B cell (primary cell): ENCODE measurements around the gene SLC15A4.
"Not testable (repeated sequence)": the region's sequence is repeated elsewhere in the genome, so short reads cannot be mapped to it uniquely, and the experiment has no call there.

Experiments used
- EZH2 ChIP-seq: IDR thresholded peaks from 2 replicates; pipeline ENCODE4 v1.6.1; 2012; ENCODE audit warnings: borderline replicate concordance, low read depth, mild to moderate bottlenecking, moderate library complexity, low read length; ENCODE audit not compliant: insufficient read depth, poor library complexity, severe bottlenecking
- TF ChIP-seq, protein P1 (sequence below): fragments of 200-600 bp; IDR thresholded peaks from one replicate; pipeline ENCODE4 v1.8.0; 2022; ENCODE audit warnings: antibody characterized with exemption, mild to moderate bottlenecking

DNA sequence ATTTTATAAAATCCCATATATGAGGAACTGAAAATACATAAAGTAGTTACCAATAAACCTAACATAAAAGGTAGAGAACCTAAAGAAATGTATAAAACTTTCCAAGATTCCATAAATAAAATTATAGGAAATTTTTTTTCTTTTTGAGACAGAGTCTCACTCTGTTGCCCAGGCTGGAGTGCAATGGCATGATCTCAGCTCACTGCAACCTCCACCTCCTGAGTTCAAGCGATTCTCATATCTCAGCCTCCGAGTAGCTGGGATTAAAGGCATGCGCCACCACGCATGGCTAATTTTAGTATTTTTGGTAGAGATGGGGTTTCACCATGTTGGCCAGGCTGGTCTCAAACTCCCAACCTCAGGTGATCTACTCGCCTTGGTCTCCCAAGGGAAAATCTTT is 18.4 kb downstream of the SLC15A4 start:
- TF ChIP-seq, protein P1, sequence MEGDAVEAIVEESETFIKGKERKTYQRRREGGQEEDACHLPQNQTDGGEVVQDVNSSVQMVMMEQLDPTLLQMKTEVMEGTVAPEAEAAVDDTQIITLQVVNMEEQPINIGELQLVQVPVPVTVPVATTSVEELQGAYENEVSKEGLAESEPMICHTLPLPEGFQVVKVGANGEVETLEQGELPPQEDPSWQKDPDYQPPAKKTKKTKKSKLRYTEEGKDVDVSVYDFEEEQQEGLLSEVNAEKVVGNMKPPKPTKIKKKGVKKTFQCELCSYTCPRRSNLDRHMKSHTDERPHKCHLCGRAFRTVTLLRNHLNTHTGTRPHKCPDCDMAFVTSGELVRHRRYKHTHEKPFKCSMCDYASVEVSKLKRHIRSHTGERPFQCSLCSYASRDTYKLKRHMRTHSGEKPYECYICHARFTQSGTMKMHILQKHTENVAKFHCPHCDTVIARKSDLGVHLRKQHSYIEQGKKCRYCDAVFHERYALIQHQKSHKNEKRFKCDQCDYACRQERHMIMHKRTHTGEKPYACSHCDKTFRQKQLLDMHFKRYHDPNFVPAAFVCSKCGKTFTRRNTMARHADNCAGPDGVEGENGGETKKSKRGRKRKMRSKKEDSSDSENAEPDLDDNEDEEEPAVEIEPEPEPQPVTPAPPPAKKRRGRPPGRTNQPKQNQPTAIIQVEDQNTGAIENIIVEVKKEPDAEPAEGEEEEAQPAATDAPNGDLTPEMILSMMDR = not testable (repeated sequence)
- not testable (repeated sequence) for TF ChIP-seq EZH2
